A549 (cell line): ENCODE measurements around the gene GRPR. TPM values are rescaled to one million over a fixed set of nuclear protein-coding genes. Genes with fewer than 3 reads are reported as not detected.

ENCODE experiments used
- ATAC-seq, 2 experiments: fragments of 200-7000 bp in 1 of 2; fragments of >200 bp in 1 of 2; cut with Nextera tagmentation in 1 of 2; cut with Tn5 transposase in 1 of 2; 3 replicates each; pipeline versions ENCODE4 v1.8.0 to v1.9.1; 2018 to 2020; ENCODE audit warnings: mild to moderate bottlenecking in 1 of 2, moderate library complexity in 1 of 2
- CTCF ChIA-PET: fragments of 300-600 bp; sonication (Branson Sonifier 250); formaldehyde crosslinking; extraction: SDS; loops from one replicate; lab custom pipeline; 2021; ENCODE audit warnings: antibody characterized with exemption, inconsistent platforms; lab: Yijun Ruan, JAX
- POLR2A ChIA-PET: fragments of 350-600 bp; formaldehyde crosslinking; extraction: SDS; loops from one replicate; lab custom pipeline; 2021; ENCODE audit warnings: antibody characterized with exemption, inconsistent platforms; lab: Yijun Ruan, JAX
- DNase-seq, 2 experiments: peaks; one replicate each; pipeline versions ENCODE4 v3.0.0 to v3.0.0-alpha.2; 2011 to 2016; ENCODE audit warnings: low read depth in 1 of 2, low spot score in 1 of 2
- FAIRE-seq: peaks from 2 replicates; lab custom pipeline; 2011; peaks lifted over from hg19 to GRCh38; lab: Jason Lieb, UNC
- H3K27ac ChIP-seq, 2 experiments: fragments of >200 bp; sonication (Bioruptor Twin); formaldehyde crosslinking; 3 replicates each; pipeline ENCODE4 v1.5.1; 2016 to 2017
- H3K4me1 ChIP-seq: fragments of >200 bp; sonication (Bioruptor Twin); formaldehyde crosslinking; 3 replicates; pipeline ENCODE4 v1.6.1; 2016
- H3K4me2 ChIP-seq: fragments of >200 bp; sonication (Bioruptor Twin); formaldehyde crosslinking; 3 replicates; pipeline ENCODE4 v1.6.1; 2016
- H3K4me3 ChIP-seq: fragments of >200 bp; sonication (Bioruptor Twin); formaldehyde crosslinking; 3 replicates; pipeline ENCODE4 v1.5.1; 2016
- H3K9me3 ChIP-seq: fragments of >200 bp; sonication (Bioruptor Twin); formaldehyde crosslinking; 3 replicates; pipeline ENCODE4 v1.6.1; 2016
- ATOH8 ChIP-seq: fragments of 250-450 bp; sonication (Bioruptor Pico); IDR thresholded peaks from 2 replicates; pipeline ENCODE4 v1.5.0; 2020; ENCODE audit warnings: low read depth, mild to moderate bottlenecking, moderate library complexity
- CBX2 ChIP-seq: fragments of 200-600 bp; sonication (generic); IDR thresholded peaks from 2 replicates; pipeline ENCODE4 v1.6.1; 2016; ENCODE audit warnings: low read depth, mild to moderate bottlenecking, borderline replicate concordance
- CBX8 ChIP-seq: fragments of 200-600 bp; sonication (generic); IDR thresholded peaks from 2 replicates; pipeline ENCODE4 v1.6.1; 2016
- CTCF ChIP-seq: fragments of >200 bp; sonication (Bioruptor Twin); formaldehyde crosslinking; IDR thresholded peaks from 3 replicates; pipeline ENCODE4 v1.5.1; 2016
- E2F6 ChIP-seq: IDR thresholded peaks from 2 replicates; pipeline ENCODE4 v1.6.1; 2012; ENCODE audit warnings: low read depth, borderline replicate concordance
- EHF ChIP-seq: fragments of 250-450 bp; sonication (Bioruptor Pico); IDR thresholded peaks from 2 replicates; pipeline ENCODE4 v1.5.0; 2020; ENCODE audit warnings: mild to moderate bottlenecking
- EHMT2 ChIP-seq: fragments of 200-600 bp; sonication (generic); IDR thresholded peaks from 2 replicates; pipeline ENCODE4 v1.6.1; 2016; ENCODE audit warnings: antibody characterized with exemption, low read depth, mild to moderate bottlenecking, moderate library complexity
- EP300 ChIP-seq, 2 experiments: fragments of >200 bp; sonication (Bioruptor Twin); formaldehyde crosslinking; IDR thresholded peaks; 2 replicates in 1 of 2; 3 replicates in 1 of 2; pipeline ENCODE4 v1.6.1; 2016 to 2017
- ESRRA ChIP-seq: fragments of 150-350 bp; IDR thresholded peaks from 2 replicates; pipeline ENCODE4 v1.6.1; 2014; ENCODE audit warnings: mild to moderate bottlenecking, low read length, borderline replicate concordance
- FOXS1 ChIP-seq: fragments of 250-450 bp; sonication (Bioruptor Pico); IDR thresholded peaks from 2 replicates; pipeline ENCODE4 v1.5.0; 2020; ENCODE audit warnings: mild to moderate bottlenecking, moderate library complexity
- HES2 ChIP-seq: fragments of >200 bp; sonication (Bioruptor Twin); formaldehyde crosslinking; IDR thresholded peaks from 2 replicates; pipeline ENCODE4 v1.6.1; 2016
- HOXB5 ChIP-seq: fragments of 250-450 bp; sonication (Bioruptor Pico); IDR thresholded peaks from 2 replicates; pipeline ENCODE4 v1.5.0; 2020; ENCODE audit warnings: mild to moderate bottlenecking, moderate library complexity
- JUNB ChIP-seq: fragments of >200 bp; sonication (Bioruptor Twin); formaldehyde crosslinking; IDR thresholded peaks from 2 replicates; pipeline ENCODE4 v1.6.1; 2016
- MYC ChIP-seq: IDR thresholded peaks from 2 replicates; pipeline ENCODE4 v1.6.1; 2012; ENCODE audit warnings: mild to moderate bottlenecking, inconsistent platforms, low read length, improper control_type of control experiment, borderline replicate concordance
- NFE2L2 ChIP-seq: fragments of 150-350 bp; conservative IDR thresholded peaks from 2 replicates; pipeline ENCODE4 v1.6.1; 2014; ENCODE audit warnings: low read length
- NPAS2 ChIP-seq: fragments of 250-450 bp; sonication (Bioruptor Pico); IDR thresholded peaks from 2 replicates; pipeline ENCODE4 v1.8.0; 2022; ENCODE audit warnings: mild to moderate bottlenecking, moderate library complexity, borderline replicate concordance
- NR3C1 ChIP-seq: fragments of >200 bp; sonication (Bioruptor Twin); formaldehyde crosslinking; IDR thresholded peaks from 3 replicates; pipeline ENCODE4 v1.6.1; 2017
- PBX3 ChIP-seq: IDR thresholded peaks from 2 replicates; pipeline ENCODE4 v1.6.1; 2012
- PHF8 ChIP-seq: fragments of 200-600 bp; sonication (generic); IDR thresholded peaks from 2 replicates; pipeline ENCODE4 v1.6.1; 2016; ENCODE audit warnings: low read depth, mild to moderate bottlenecking, antibody characterized with exemption, moderate library complexity, borderline replicate concordance
- RNF2 ChIP-seq: fragments of 200-600 bp; sonication (generic); IDR thresholded peaks from 2 replicates; pipeline ENCODE4 v1.6.1; 2016; ENCODE audit warnings: low read depth, mild to moderate bottlenecking, antibody characterized with exemption, moderate library complexity, borderline replicate concordance
- SMC3 ChIP-seq: fragments of >200 bp; sonication (Bioruptor Twin); formaldehyde crosslinking; IDR thresholded peaks from 3 replicates; pipeline ENCODE4 v1.6.1; 2018; ENCODE audit warnings: inconsistent platforms
- SREBF2 ChIP-seq: fragments of 450-650 bp; IDR thresholded peaks from 2 replicates; pipeline ENCODE4 v1.6.1; 2014; ENCODE audit warnings: mild to moderate bottlenecking, moderate library complexity
- USF2 ChIP-seq: fragments of 450-650 bp; IDR thresholded peaks from 2 replicates; pipeline ENCODE4 v1.6.1; 2014; ENCODE audit warnings: antibody characterized with exemption
- ZC3H11A ChIP-seq: fragments of 450-650 bp; IDR thresholded peaks from 2 replicates; pipeline ENCODE4 v1.6.1; 2014; ENCODE audit warnings: antibody characterized with exemption, mild to moderate bottlenecking
- WGBS: methylation state at CpG from one replicate; pipeline ENCODE4 v1.1.6; 2017; ENCODE audit errors: missing lambda C conversion rate; 5-methylcytosine and 5-hydroxymethylcytosine counted together
- polyA plus RNA-seq, 4 experiments: library from polyadenylated mRNA; depleted of rRNA in 3 of 4; stranded (reverse); fragments of >200 nt; fragmentation: RNase III in 1 of 4; extraction: RNeasy Plus Mini Kit Qiagen cat#74134 plus additional on column Dnase treatment in 1 of 4; gene quantifications; 2 replicates in 3 of 4; 3 replicates in 1 of 4; pipeline ENCODE4 v1.2.3, GENCODE V29; 2011 to 2017

The GRPR gene
- polyA plus RNA-seq, 2 of the 4 experiments (the other 2 are of a cell fraction) = 0.04 to 0.06 TPM

- no peak overlapping the region for H3K27ac ChIP-seq
- no peak overlapping the region for H3K4me3 ChIP-seq
- ATAC-seq (no peak), FAIRE-seq (no peak), DNase-seq (no peak)
- WGBS = 44% methylated on average over 2 of the region's 2 CpGs
- H3K4me2 ChIP-seq = no peak overlapping the region
- H3K4me1 ChIP-seq = no peaks in the 10 kb centered on the region
- POLR2A ChIA-PET = no interaction called here
- TF ChIP-seq EP300 (IDR thresholded peaks at IDR 0.05) (no peak), ATOH8 (CRISPR knock-in tag) (no peak), EHF (CRISPR knock-in tag) (no peak), CTCF (no peak), CBX2 (no peak), SMC3 (no peak), EHMT2 (no peak), E2F6 (no peak), ESRRA (no peak)
- no peaks in the 10 kb centered on the region for H3K9me3 ChIP-seq
- CTCF ChIA-PET = interaction anchor here (1.1 kb wide), 1 partner anchor 9 kb away, joined by 3 read pairs; no protein-coding TSS in a partner anchor
Observed at GRCh38 chrX:16130707-16131106, 7.3 kb downstream of the GRPR start.

- no peak overlapping the region for H3K4me2 ChIP-seq
- ChIA-PET POLR2A (no interaction called here), CTCF (no interaction called here)
- no peak overlapping the region for H3K4me3 ChIP-seq
- H3K9me3 ChIP-seq = no peaks in the 10 kb centered on the region
- ATAC-seq = no peak
- no peak overlapping the region for H3K27ac ChIP-seq
- FAIRE-seq = no peak
- H3K4me1 ChIP-seq = no peaks in the 10 kb centered on the region
- TF ChIP-seq CBX8 (no peak), SMC3 (no peak), EP300 (IDR thresholded peaks at IDR 0.05) (no peak), SREBF2 (no peak), HOXB5 (CRISPR knock-in tag) (no peak), EHMT2 (no peak), NR3C1 (no peak), USF2 (no peak), ZC3H11A (no peak), PBX3 (no peak), NFE2L2 (no peak), MYC (no peak), RNF2 (no peak), EHF (CRISPR knock-in tag) (no peak), JUNB (no peak), FOXS1 (no peak), NPAS2 (CRISPR knock-in tag) (no peak), PHF8 (no peak), HES2 (no peak)
- DNase-seq = no peak
- 75% methylated on average over 1 of the region's 1 CpG for WGBS
Observed at GRCh38 chrX:16134936-16135335, 11.6 kb downstream of the GRPR start.
